NCI-H2107 treated with DMSO at 0.1 percent for 48 hours (cell line): ENCODE results near the gene ACVR2A.

Experiments
- DNase-seq: peaks from one replicate; lab custom pipeline; 2025; ENCODE audit not compliant: unreplicated experiment; lab: John Stamatoyannopoulos, UW

ACVR2A gene

GRCh38 chr2:147917161-147917560 is 72.3 kb downstream of the ACVR2A start:
- DNase-seq, result no peak

DNA sequence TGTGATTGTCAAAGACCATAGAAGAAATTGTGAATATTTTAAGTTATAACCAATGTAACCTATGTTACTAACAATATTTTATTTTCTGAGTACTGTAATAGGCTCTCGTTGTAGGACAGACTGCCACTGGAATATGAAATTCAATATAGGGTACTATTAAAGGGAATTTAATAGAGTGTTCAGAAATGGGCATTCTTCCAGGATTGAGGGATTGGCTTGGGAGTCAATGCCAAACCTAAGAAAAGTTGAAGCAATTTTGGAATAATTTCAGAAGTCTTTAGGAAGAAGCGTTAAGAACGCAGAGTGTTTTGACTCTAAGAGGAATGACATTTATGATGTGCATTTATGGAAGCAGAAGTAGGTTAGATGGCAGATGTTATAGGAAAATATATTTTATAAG is 79.0 kb downstream of the ACVR2A start:
- no peak for DNase-seq

GRCh38 chr2:147924647-147925046 is 79.8 kb downstream of the ACVR2A start:
- no peak for DNase-seq

DNA sequence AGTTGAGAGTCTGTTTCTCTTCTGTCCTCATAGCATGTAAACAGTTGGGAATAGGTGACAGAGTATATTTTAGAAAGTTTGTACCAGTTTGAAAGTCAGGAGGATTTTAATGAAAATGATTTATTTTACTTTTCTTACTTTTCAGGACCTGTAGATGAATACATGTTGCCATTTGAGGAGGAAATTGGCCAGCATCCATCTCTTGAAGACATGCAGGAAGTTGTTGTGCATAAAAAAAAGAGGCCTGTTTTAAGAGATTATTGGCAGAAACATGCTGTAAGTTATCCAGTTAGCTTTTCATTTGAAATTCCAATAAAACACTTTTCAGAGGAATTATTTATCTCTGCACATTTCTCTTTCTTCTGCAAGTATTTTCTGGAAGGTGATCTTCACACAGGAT is 81.1 kb downstream of the ACVR2A start:
- no peak for DNase-seq

DNA sequence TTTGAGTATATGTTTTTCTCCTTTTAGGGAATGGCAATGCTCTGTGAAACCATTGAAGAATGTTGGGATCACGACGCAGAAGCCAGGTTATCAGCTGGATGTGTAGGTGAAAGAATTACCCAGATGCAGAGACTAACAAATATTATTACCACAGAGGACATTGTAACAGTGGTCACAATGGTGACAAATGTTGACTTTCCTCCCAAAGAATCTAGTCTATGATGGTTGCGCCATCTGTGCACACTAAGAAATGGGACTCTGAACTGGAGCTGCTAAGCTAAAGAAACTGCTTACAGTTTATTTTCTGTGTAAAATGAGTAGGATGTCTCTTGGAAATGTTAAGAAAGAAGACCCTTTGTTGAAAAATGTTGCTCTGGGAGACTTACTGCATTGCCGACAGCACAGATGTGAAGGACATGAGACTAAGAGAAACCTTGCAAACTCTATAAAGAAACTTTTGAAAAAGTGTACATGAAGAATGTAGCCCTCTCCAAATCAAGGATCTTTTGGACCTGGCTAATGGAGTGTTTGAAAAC is 82.3 kb downstream of the ACVR2A start:
- no peak for DNase-seq

GRCh38 chr2:147933931-147934330 is 89.1 kb downstream of the ACVR2A start:
- DNase-seq, result no peak

DNA sequence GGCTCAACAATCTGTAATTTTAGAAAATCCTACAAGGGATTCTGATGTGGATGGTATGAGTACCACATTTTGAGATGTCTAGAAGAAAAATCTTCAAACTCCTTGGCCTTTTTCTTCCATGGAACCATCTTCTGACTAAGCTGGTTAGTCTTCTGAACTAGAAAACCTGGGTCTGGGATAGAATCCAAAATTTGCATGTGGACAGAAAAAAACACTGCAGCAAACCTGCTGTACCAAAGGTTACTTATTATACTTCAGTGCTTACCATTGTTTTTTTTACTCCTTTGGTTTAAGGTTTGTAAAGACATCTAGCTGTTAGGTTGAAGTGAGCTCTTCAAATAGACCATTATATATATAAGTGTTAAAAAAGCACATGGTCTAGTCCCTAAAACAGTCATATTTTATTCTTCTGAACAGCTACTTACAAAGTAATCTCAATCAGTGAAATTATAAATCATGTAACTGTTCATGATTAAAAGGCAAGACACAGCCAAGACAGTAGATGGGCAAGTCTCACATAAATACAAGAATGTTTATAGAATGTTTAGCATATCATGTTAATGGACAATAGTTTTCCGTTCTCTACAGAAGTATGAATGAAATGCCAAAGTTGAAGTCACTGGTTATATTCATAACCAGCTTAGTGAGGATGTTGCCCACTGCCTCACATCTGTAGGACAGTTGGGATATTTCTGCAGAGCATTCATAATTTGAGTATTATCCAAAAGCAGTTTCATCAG is 90.2 kb downstream of the ACVR2A start:
- DNase-seq, result no peak

DNA sequence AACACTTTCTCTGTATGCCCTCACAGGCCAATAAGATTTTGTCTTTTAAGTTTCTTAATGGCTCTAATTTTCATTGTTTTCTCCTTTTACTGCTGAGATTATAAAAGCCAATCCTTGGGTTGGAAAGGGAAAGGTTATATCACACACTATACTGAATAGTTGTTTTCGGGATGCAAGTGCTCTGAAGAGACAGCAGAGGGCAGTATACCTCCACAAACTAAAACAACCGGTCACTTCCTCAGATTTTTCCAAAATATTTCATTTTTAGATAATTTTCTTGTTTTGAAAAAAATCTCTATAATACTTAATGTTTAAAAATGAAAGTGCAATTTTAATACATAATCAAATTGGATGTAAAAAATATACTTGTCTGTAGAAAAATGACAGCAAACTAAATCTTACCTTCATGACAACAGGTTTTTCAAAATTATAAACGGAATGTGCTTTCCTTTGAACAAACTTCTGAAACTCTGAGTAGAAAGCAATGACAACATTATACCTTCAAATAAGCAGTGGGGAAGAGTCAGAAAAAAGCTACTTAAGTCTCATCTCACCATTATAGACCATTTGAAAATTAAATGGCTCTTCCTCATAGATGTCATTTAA is 93.0 kb downstream of the ACVR2A start:
- DNase-seq, result peak; percentile 33

GRCh38 chr2:147939313-147939712 is 94.5 kb downstream of the ACVR2A start:
- no peak for DNase-seq

- no peak for DNase-seq
Measured at GRCh38 chr2:147945660-147946059, 100.8 kb downstream of the ACVR2A start.

GRCh38 chr2:147952118-147952517 is 107.3 kb downstream of the ACVR2A start:
- no peak for DNase-seq

GRCh38 chr2:147968571-147968970 is 123.7 kb downstream of the ACVR2A start:
- no peak for DNase-seq

DNA sequence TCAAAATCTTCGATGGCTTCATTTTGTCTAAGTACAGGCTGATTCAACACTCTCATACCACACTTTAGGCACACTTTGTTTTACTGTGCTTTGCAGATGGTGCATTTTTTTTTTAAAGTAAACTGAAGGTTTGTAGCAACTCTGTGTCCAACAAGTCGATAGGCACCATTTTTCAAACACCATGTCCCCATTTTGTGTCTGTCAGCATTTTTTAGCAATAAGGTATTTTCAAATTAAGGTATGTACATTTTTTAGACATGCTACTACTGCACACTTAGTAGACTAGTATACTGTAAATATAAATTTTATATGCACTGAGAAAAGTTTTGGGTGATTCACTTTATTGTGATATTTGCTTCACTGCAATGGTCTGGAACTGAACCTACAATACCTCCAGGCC is 131.3 kb downstream of the ACVR2A start:
- DNase-seq, result no peak

GRCh38 chr2:147977679-147978078 is 132.8 kb downstream of the ACVR2A start:
- no peak for DNase-seq
